Lung (tissue), 12 donors: ENCODE results near the gene SLC35F1. TPM values are rescaled to one million over a fixed set of nuclear protein-coding genes. Genes with fewer than 3 reads are reported as not detected.

Experiments used
- ATAC-seq: fragments of 200-7000 bp; cut with Tn5 transposase; one replicate; pipeline ENCODE4 v1.9.1; 2020; ENCODE audit warnings: moderate number of reproducible peaks; ENCODE audit not compliant: insufficient read depth, low FRiP score
- DNase-seq, 3 donors: peaks; one replicate each; pipeline ENCODE4 v3.0.0-alpha.2; 2013 to 2017
- H3K27ac ChIP-seq, 2 donors: one replicate each; pipeline ENCODE4 v1.5.1; 2013; ENCODE audit warnings: mild to moderate bottlenecking in 2 of 2, moderate library complexity in 2 of 2, control low read depth in 1 of 2, inconsistent platforms in 1 of 2, low read depth in 1 of 2, low read length in 1 of 2
- H3K27me3 ChIP-seq, 3 donors: one replicate each; pipeline ENCODE4 v1.5.1; 2013; ENCODE audit warnings: low read length in 2 of 3; ENCODE audit not compliant: control insufficient read depth in 3 of 3, insufficient read depth in 3 of 3
- H3K36me3 ChIP-seq, 4 donors: one replicate each; pipeline ENCODE4 v1.5.1; 2013; ENCODE audit warnings: low read length in 4 of 4, mild to moderate bottlenecking in 1 of 4, moderate library complexity in 1 of 4; ENCODE audit not compliant: control insufficient read depth in 4 of 4, insufficient read depth in 4 of 4
- H3K4me1 ChIP-seq, 5 donors: one replicate each; pipeline ENCODE4 v1.5.1; 2013; ENCODE audit warnings: low read length in 5 of 5, mild to moderate bottlenecking in 2 of 5, moderate library complexity in 1 of 5; ENCODE audit not compliant: control insufficient read depth in 5 of 5, insufficient read depth in 5 of 5
- H3K4me3 ChIP-seq: one replicate; pipeline ENCODE4 v1.5.1; 2013; ENCODE audit warnings: mild to moderate bottlenecking, control low read depth, moderate library complexity
- H3K9ac ChIP-seq, 2 donors: one replicate each; pipeline ENCODE4 v1.5.1; 2013; ENCODE audit warnings: low read length in 2 of 2, control low read depth in 1 of 2; ENCODE audit not compliant: insufficient read depth in 1 of 2
- H3K9me3 ChIP-seq, 4 donors: one replicate each; pipeline ENCODE4 v1.5.1; 2013; ENCODE audit warnings: low read length in 3 of 4, mild to moderate bottlenecking in 1 of 4, moderate library complexity in 1 of 4; ENCODE audit not compliant: control insufficient read depth in 4 of 4, insufficient read depth in 3 of 4
- WGBS, 2 donors: extraction: QIAGEN DNeasy Blood & Tissue Kit; methylation state at CpG; one replicate each; pipeline ENCODE4 v1.1.7; 2013; 5-methylcytosine and 5-hydroxymethylcytosine counted together
- polyA plus RNA-seq, 2 donors: library from polyadenylated mRNA; stranded (reverse); fragments of 200-250 nt; gene quantifications; one replicate each; pipeline ENCODE4 v1.2.1, GENCODE V29; 2013
- total RNA-seq, 2 donors: library from RNA; depleted of rRNA in 1 of 2; stranded (reverse); fragments of >200 nt in 1 of 2; gene quantifications; one replicate each; pipeline ENCODE4 v1.2.1, GENCODE V29; 2014 to 2021
- TF ChIP-seq, protein P1 (sequence below): IDR thresholded peaks from 2 replicates; pipeline ENCODE4 v1.5.1; 2012; ENCODE audit warnings: mild to moderate bottlenecking; ENCODE audit errors: control extremely low read depth, extremely low read depth
- donor health status: control.
- donor health status: control.
- donor health status: Bipolar disorder and iron deficiency.
- donor health status: healthy.
- donor health status: DM: yes; HTN: yes; CAD: no.

SLC35F1 gene
- total and polyA plus RNA-seq, 4 donors, result 0.04 to 5.7 (median 0.07) TPM

DNA sequence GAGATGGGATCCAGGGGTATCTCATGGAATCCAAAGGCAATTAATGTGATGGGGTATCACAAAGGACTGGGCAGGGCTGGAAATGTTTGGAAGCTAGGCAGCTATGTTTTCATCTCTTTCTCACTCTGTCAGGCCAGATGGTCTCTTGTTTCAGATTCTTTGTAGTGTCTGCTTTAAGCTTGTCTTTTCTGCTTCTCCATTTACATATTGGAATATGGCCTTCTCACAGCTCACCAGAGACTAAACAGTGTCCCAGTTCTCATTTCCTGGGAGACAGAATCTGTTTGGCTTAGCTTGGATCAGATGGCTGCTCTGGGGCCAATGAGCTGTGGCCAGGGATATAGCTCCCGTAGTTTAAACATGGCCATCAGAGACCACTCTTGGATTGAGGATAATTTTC lies 78.9 kb downstream of the SLC35F1 start:
- TF ChIP-seq, protein P1, sequence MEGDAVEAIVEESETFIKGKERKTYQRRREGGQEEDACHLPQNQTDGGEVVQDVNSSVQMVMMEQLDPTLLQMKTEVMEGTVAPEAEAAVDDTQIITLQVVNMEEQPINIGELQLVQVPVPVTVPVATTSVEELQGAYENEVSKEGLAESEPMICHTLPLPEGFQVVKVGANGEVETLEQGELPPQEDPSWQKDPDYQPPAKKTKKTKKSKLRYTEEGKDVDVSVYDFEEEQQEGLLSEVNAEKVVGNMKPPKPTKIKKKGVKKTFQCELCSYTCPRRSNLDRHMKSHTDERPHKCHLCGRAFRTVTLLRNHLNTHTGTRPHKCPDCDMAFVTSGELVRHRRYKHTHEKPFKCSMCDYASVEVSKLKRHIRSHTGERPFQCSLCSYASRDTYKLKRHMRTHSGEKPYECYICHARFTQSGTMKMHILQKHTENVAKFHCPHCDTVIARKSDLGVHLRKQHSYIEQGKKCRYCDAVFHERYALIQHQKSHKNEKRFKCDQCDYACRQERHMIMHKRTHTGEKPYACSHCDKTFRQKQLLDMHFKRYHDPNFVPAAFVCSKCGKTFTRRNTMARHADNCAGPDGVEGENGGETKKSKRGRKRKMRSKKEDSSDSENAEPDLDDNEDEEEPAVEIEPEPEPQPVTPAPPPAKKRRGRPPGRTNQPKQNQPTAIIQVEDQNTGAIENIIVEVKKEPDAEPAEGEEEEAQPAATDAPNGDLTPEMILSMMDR, result no peak
- no peaks in the 10 kb centered on the region for H3K36me3 ChIP-seq
- ATAC-seq (no peak), DNase-seq (no peak)
- H3K9me3 ChIP-seq, result no peaks in the 10 kb centered on the region
- no peaks in the 10 kb centered on the region for H3K27me3 ChIP-seq
- H3K4me1 ChIP-seq, result no peaks in the 10 kb centered on the region
- WGBS, 2 donors, result 80 to 84% methylated on average over 1 of the region's 1 CpG
- no peak overlapping the region for H3K4me3 ChIP-seq
- H3K9ac ChIP-seq, result no peak overlapping the region
- H3K27ac ChIP-seq, result no peak overlapping the region

DNA sequence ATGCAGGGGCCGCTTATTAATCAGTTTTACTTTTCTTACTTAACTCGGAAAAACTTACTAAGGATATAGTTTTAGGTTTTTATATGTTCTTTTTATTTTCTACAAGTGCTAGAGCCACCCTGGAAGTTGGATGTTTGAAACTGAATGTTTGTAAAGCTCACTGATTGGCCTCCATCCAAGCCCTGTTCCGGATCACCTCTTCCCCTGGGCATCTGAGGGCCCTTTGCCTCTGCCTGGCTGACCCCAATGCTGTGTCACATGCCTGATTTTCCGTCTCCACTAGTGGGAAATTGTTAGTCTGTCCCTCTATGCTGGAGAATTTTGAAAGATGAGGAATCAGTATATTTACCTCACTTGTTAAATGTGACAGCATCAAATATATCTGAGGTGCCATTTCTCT lies 79.3 kb downstream of the SLC35F1 start:
- TF ChIP-seq, protein P1, result no peak
- H3K9ac ChIP-seq, result no peak overlapping the region
- 71 to 84% methylated on average over 4 of the region's 4 CpGs for WGBS, 2 donors
- no peaks in the 10 kb centered on the region for H3K27me3 ChIP-seq
- H3K4me1 ChIP-seq, result no peaks in the 10 kb centered on the region
- H3K4me3 ChIP-seq, result no peak overlapping the region
- H3K27ac ChIP-seq, result no peak overlapping the region
- H3K36me3 ChIP-seq, result no peaks in the 10 kb centered on the region
- H3K9me3 ChIP-seq, result no peaks in the 10 kb centered on the region
- DNase-seq (no peak), ATAC-seq (no peak)

DNA sequence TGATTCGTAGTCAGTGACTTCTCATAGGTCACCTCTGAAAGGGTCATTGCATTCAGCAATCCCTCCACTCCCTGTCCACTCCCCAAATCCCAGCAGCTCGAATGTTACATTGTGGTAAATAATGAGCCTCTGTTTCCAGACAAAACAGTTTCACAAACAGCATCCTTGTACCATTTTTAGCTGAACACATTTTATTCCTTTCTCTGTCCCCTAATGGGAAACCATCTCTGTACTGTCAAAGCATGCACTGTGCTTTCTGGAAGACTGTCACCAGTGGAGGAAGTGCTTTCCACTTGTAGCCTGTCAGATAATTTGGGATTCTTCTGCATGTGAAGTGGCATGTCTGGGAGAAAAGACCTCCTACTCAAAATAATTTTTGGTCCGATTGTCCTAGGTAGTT lies 82.0 kb downstream of the SLC35F1 start:
- H3K36me3 ChIP-seq, result no peaks in the 10 kb centered on the region
- H3K9ac ChIP-seq, result no peak overlapping the region
- H3K4me3 ChIP-seq, result no peak overlapping the region
- peaks cover 0 to 2% (median 0%) of the 10 kb centered on the region in 4 donors for H3K9me3 ChIP-seq
- TF ChIP-seq, protein P1, result no peak
- H3K27me3 ChIP-seq, result no peaks in the 10 kb centered on the region
- ATAC-seq (no peak), DNase-seq (no peak)
- H3K27ac ChIP-seq, result no peak overlapping the region
- WGBS, 2 donors, result 73 to 79% methylated on average over 3 of the region's 3 CpGs
- no peaks in the 10 kb centered on the region for H3K4me1 ChIP-seq

DNA sequence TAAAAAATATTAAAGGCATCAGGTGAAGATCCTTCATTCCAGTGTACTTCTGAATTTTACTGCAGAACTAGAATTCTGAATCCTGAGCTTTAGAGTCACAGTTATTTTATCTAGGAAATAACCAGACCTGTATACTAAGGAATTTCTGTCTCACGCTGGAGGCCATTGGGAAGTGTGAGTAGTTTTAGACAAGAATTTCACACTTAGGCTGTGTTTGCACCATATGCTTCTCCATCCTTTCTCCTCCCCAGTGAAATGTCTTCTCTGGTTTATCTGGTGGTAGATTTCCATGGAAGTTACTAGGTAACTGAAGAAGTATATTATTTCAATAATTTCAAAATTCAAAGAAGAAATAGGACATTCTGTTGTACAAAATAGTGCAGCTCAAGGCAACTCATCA lies 83.1 kb downstream of the SLC35F1 start:
- no peaks in the 10 kb centered on the region for H3K36me3 ChIP-seq
- no peak overlapping the region for H3K4me3 ChIP-seq
- H3K27ac ChIP-seq, result no peak overlapping the region
- no peak for DNase-seq
- 43 to 66% methylated on average over 1 of the region's 1 CpG for WGBS, 2 donors
- no peak for ATAC-seq
- peaks cover 0 to 2% (median 0%) of the 10 kb centered on the region in 4 donors for H3K9me3 ChIP-seq
- no peaks in the 10 kb centered on the region for H3K27me3 ChIP-seq
- TF ChIP-seq, protein P1, result no peak
- H3K9ac ChIP-seq, result no peak overlapping the region
- H3K4me1 ChIP-seq, result no peaks in the 10 kb centered on the region
